Activated CD8-positive, alpha-beta T cell treated with anti-CD3 and anti-CD28 coated beads for 36 hours (primary cell): ENCODE data around the gene PCSK5. TPM values are rescaled to one million over a fixed set of nuclear protein-coding genes. Genes with fewer than 3 reads are reported as not detected.

Source experiments
- ATAC-seq: fragments of 200-7000 bp; cut with Tn5 transposase; one replicate; pipeline ENCODE4 v1.10.0; 2021; ENCODE audit warnings: mild to moderate bottlenecking, moderate library complexity
- CTCF ChIA-PET: fragments of 350-600 bp; sonication (Branson Sonifier 250); formaldehyde crosslinking; loops from one replicate; lab custom pipeline; 2021; ENCODE audit warnings: antibody characterized with exemption; lab: Charles Lee
- POLR2A ChIA-PET: fragments of 350-600 bp; sonication (Branson Sonifier 250); formaldehyde crosslinking; loops from one replicate; lab custom pipeline; 2021; ENCODE audit warnings: antibody characterized with exemption; lab: Charles Lee
- DNase-seq: peaks from one replicate; pipeline ENCODE4 v3.0.0-alpha.2; 2020
- H3K27ac Mint-ChIP-seq: one replicate; pipeline ENCODE4 v1.8.0; 2021; ENCODE audit warnings: mild to moderate bottlenecking, mixed read lengths
- H3K27me3 Mint-ChIP-seq: one replicate; pipeline ENCODE4 v1.8.0; 2021; ENCODE audit warnings: mixed read lengths
- H3K36me3 Mint-ChIP-seq: one replicate; pipeline ENCODE4 v1.8.0; 2021; ENCODE audit warnings: low read depth, mixed read lengths
- H3K4me1 Mint-ChIP-seq: one replicate; pipeline ENCODE4 v1.8.0; 2021; ENCODE audit warnings: low read depth, mixed read lengths
- H3K4me3 Mint-ChIP-seq: one replicate; pipeline ENCODE4 v1.8.0; 2021; ENCODE audit warnings: mild to moderate bottlenecking, moderate library complexity, mixed read lengths
- H3K9me3 Mint-ChIP-seq: one replicate; pipeline ENCODE4 v1.8.0; 2021; ENCODE audit warnings: mixed read lengths
- intact Hi-C: fragments of 100-400 bp; cut with micrococcal nuclease; formaldehyde crosslinking; loops from one replicate; pipeline ENCODE4 v1.10.0; 2022
- total RNA-seq, 2 experiments: library from RNA; stranded (reverse); gene quantifications; one replicate each; pipeline ENCODE4 v1.2.3, GENCODE V29; 2021
- TF ChIP-seq, protein P1 (sequence below): fragments of 200-600 bp; IDR thresholded peaks from one replicate; pipeline ENCODE4 v1.8.0; 2022; ENCODE audit warnings: antibody characterized with exemption, mild to moderate bottlenecking

The PCSK5 gene
- total RNA-seq, 2 experiments from 2014 or later = 4.7 to 5.2 TPM

DNA sequence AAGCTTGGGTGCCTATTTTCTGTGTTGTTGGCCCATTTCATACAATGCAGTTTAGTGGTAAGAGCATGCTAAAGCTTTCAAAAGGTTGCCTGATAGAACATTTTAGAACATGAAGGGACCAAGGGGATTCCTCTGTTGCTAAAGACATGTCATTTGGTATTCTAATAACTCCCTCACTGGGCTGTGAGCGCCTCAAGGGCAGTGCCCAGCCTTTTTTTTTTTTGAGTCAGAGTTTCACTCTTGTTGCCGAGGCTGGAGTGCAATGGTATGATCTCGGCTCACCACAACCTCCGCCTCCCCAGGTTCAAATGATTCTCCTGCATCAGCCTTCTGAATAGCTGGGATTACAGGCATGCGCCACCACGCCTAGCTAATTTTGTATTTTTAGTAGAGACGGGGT lies 77.1 kb downstream of the PCSK5 start:
- H3K27me3 Mint-ChIP-seq = no peaks in the 10 kb centered on the region
- H3K9me3 Mint-ChIP-seq = peaks cover 11% of the 10 kb centered on the region
- ChIA-PET CTCF (no interaction called here), POLR2A (no interaction called here)
- no peak overlapping the region for H3K27ac Mint-ChIP-seq
- intact Hi-C loops = no loop called here
- peaks cover 21% of the 10 kb centered on the region for H3K4me1 Mint-ChIP-seq
- no peak overlapping the region for H3K4me3 Mint-ChIP-seq
- peaks cover 5% of the 10 kb centered on the region for H3K36me3 Mint-ChIP-seq
- no peak for ATAC-seq
- no peak for DNase-seq
- TF ChIP-seq, protein P1, sequence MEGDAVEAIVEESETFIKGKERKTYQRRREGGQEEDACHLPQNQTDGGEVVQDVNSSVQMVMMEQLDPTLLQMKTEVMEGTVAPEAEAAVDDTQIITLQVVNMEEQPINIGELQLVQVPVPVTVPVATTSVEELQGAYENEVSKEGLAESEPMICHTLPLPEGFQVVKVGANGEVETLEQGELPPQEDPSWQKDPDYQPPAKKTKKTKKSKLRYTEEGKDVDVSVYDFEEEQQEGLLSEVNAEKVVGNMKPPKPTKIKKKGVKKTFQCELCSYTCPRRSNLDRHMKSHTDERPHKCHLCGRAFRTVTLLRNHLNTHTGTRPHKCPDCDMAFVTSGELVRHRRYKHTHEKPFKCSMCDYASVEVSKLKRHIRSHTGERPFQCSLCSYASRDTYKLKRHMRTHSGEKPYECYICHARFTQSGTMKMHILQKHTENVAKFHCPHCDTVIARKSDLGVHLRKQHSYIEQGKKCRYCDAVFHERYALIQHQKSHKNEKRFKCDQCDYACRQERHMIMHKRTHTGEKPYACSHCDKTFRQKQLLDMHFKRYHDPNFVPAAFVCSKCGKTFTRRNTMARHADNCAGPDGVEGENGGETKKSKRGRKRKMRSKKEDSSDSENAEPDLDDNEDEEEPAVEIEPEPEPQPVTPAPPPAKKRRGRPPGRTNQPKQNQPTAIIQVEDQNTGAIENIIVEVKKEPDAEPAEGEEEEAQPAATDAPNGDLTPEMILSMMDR = no peak

DNA sequence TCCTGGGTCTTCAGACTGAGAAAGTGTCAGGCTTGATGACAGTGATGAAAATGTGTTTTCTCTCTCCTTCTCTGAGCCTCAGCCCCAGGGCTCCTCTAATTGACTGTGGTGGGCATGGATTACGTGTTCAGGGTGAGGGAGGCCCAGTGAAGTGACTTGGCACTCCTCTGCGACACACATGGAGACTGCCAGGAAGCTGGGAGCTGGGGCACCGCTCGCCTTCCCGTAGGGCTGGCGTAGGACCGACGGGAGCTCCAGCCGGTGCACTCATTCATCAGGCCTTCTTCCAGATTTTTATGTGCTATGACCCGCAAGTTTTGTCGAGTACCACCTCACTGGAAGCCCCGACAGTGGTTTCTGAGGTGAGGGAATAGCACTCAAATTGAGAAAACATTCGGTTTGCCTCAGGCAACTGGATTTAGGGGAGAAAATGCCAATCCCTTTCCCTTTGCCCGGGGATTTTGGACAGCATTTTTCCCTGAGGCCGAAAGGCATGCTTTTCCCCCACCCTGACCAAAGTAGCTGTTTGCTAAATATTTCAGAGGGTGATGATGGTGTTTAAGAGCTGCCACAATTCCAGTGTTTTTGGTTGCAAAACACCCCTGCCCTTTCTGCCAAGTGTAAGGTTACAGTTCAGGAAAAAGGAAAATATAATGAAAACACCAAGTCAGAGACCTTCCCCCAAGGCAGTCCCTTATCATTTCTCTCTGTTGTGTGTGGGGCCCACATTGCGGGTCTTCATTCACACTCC lies 83.7 kb downstream of the PCSK5 start:
- Mint-ChIP-seq H3K4me1 (peaks cover 26% of the 10 kb centered on the region), H3K4me3 (no peak overlapping the region), H3K36me3 (peaks cover 5% of the 10 kb centered on the region), H3K27ac (no peak overlapping the region), H3K9me3 (peaks cover 11% of the 10 kb centered on the region), H3K27me3 (no peaks in the 10 kb centered on the region)
- ChIA-PET CTCF (no interaction called here), POLR2A (interaction anchor here (2.7 kb wide), 1 partner anchor 11 kb away, joined by 5 read pairs; no protein-coding TSS in a partner anchor)
- TF ChIP-seq, protein P1 = no peak
- intact Hi-C loops = no loop called here
- no peak for ATAC-seq
- no peak for DNase-seq

DNA sequence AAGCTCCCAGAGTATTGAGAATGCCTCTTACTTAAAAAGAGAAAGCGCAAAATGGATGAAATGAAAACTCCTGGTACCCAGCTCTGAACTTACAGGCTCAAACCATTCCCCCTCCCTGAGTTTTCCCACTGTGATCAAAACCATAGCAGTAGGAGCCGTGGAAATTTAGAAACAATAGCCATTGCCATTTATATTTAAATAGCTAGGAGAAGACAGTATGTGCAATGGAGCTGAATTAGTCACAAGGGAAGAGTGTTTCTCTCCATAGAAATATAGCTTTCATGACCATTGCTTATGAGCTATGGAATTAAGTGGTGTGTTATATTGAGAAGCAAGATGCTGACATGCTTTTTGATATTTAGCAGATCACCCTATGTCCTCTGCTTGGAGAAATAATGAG lies 84.6 kb downstream of the PCSK5 start:
- peaks cover 11% of the 10 kb centered on the region for H3K9me3 Mint-ChIP-seq
- no peak for ATAC-seq
- H3K36me3 Mint-ChIP-seq = peaks cover 5% of the 10 kb centered on the region
- intact Hi-C loops = no loop called here
- no peak for DNase-seq
- CTCF ChIA-PET = interaction anchor here (0.9 to 1.5 kb wide), 3 partner anchors 18 to 46 kb away, joined by 3 to 4 read pairs (median 3); no protein-coding TSS in a partner anchor
- H3K27ac Mint-ChIP-seq = no peak overlapping the region
- POLR2A ChIA-PET = interaction anchor here (2.7 kb wide), 1 partner anchor 12 kb away, joined by 5 read pairs; no protein-coding TSS in a partner anchor
- peaks cover 30% of the 10 kb centered on the region for H3K4me1 Mint-ChIP-seq
- no peak overlapping the region for H3K4me3 Mint-ChIP-seq
- no peaks in the 10 kb centered on the region for H3K27me3 Mint-ChIP-seq
- TF ChIP-seq, protein P1 = no peak

DNA sequence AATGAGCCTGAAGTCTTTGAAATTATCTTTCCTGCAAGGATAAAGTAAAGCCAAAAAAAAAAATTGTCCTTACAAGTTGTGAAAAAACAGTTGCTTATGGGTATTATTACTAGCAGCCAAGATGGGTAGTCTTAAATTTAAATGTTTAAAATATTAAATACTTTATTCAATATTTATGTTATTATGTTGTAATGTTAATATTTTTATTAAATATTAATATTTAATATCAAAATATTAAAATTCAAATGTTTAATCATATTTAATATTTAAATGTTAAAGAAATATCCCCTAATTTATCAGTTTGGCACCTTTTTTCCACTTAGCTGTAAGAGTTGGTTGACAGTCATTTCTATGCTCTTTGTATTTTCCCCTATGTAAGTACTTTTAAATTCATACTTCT lies 86.1 kb downstream of the PCSK5 start:
- ChIA-PET CTCF (interaction anchor here (1.4 to 1.5 kb wide), 2 partner anchors 15 to 47 kb away, joined by 3 read pairs; no protein-coding TSS in a partner anchor), POLR2A (interaction anchor here (0.5 kb wide), 1 partner anchor 25 kb away, joined by 3 read pairs; no protein-coding TSS in a partner anchor)
- H3K9me3 Mint-ChIP-seq = peaks cover 8% of the 10 kb centered on the region
- intact Hi-C loops = no loop called here
- no peak overlapping the region for H3K27ac Mint-ChIP-seq
- H3K27me3 Mint-ChIP-seq = no peaks in the 10 kb centered on the region
- H3K36me3 Mint-ChIP-seq = peaks cover 2% of the 10 kb centered on the region
- peaks cover 30% of the 10 kb centered on the region for H3K4me1 Mint-ChIP-seq
- TF ChIP-seq, protein P1 = no peak
- H3K4me3 Mint-ChIP-seq = no peak overlapping the region
- DNase-seq (no peak), ATAC-seq (no peak)

DNA sequence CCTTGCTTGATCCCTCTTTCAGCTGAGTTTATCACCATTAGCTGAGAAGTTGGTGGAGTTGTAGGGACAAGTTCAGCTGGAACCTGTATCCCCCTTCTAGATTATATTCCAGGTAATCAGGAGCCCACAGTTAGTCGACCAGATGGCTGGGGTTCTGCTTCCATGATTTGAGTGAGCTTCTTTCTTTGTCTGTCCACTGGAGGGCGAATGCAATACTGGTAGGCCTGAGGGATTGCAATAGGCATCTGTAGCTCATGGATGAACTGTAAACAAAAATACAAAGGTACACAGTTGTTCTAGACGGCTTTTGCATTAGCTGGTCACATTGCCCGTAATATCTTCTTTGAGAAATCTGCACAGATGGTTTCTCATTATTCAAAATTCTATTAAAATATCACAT lies 88.9 kb downstream of the PCSK5 start:
- no peak overlapping the region for H3K27ac Mint-ChIP-seq
- POLR2A ChIA-PET = no interaction called here

More for the DNA sequence above, 88.9 kb downstream of the PCSK5 start:
- no peak for ATAC-seq
- H3K36me3 Mint-ChIP-seq = peaks cover 2% of the 10 kb centered on the region
- CTCF ChIA-PET = interaction anchor here (1.0 to 1.5 kb wide), 3 partner anchors 8 to 26 kb away, joined by 3 read pairs; no protein-coding TSS in a partner anchor
- H3K9me3 Mint-ChIP-seq = no peaks in the 10 kb centered on the region
- intact Hi-C loops = no loop called here
- TF ChIP-seq, protein P1 = no peak
- peaks cover 28% of the 10 kb centered on the region for H3K4me1 Mint-ChIP-seq
- peak; percentile 12 for DNase-seq
- no peaks in the 10 kb centered on the region for H3K27me3 Mint-ChIP-seq
- H3K4me3 Mint-ChIP-seq = no peak overlapping the region
